Caco-2 (cell line): Measurements from ENCODE around the gene NPB. TPM values are rescaled to one million over a fixed set of nuclear protein-coding genes. Genes with fewer than 3 reads are reported as not detected.

Source experiments
- BruUV-seq: library from RNA; stranded (reverse); fragments of 400-500 nt; replicated peaks from 2 replicates; lab custom pipeline; 2021; lab: Mats Ljungman, UMichigan
- CTCF ChIA-PET: fragments of 300-600 bp; sonication (Branson Sonifier 250); formaldehyde crosslinking; loops from one replicate; lab custom pipeline; 2022; ENCODE audit warnings: antibody characterized with exemption; lab: Charles Lee
- POLR2A ChIA-PET: fragments of 300-600 bp; sonication (Branson Sonifier 250); formaldehyde crosslinking; loops from one replicate; lab custom pipeline; 2022; ENCODE audit warnings: antibody characterized with exemption; lab: Charles Lee
- DNase-seq, 2 experiments: peaks; one replicate each; pipeline versions ENCODE4 v3.0.0 to v3.0.0-alpha.2; 2020 to 2022
- H3K27me3 ChIP-seq: replicated peaks from 2 replicates; pipeline ENCODE4 v1.6.0; 2011; ENCODE audit warnings: low read length; ENCODE audit not compliant: control insufficient read depth, insufficient read depth
- H3K36me3 ChIP-seq: 2 replicates; pipeline ENCODE4 v1.5.1; 2011; ENCODE audit warnings: low read length; ENCODE audit not compliant: control insufficient read depth, insufficient read depth
- H3K4me1 ChIP-seq: fragments of 250-450 bp; sonication (Bioruptor Pico); 2 replicates; pipeline ENCODE4 v1.5.1; 2020; ENCODE audit warnings: mild to moderate bottlenecking
- H3K4me3 ChIP-seq: 2 replicates; pipeline ENCODE4 v1.5.1; 2011; ENCODE audit warnings: low read depth, mild to moderate bottlenecking, control low read depth, low read length
- H3K9me3 ChIP-seq: fragments of 250-450 bp; sonication (Bioruptor Pico); 2 replicates; pipeline ENCODE4 v1.5.1; 2020; ENCODE audit warnings: mild to moderate bottlenecking, moderate library complexity
- H3K27ac Mint-ChIP-seq: one replicate; pipeline ENCODE4 v1.8.0; 2022; ENCODE audit warnings: mixed read lengths; ENCODE audit not compliant: unreplicated experiment
- H3K27me3 Mint-ChIP-seq: one replicate; pipeline ENCODE4 v1.8.0; 2022; ENCODE audit warnings: mixed read lengths; ENCODE audit not compliant: insufficient read depth, unreplicated experiment
- H3K36me3 Mint-ChIP-seq: one replicate; pipeline ENCODE4 v1.8.0; 2022; ENCODE audit warnings: mild to moderate bottlenecking, mixed read lengths; ENCODE audit not compliant: insufficient read depth, unreplicated experiment
- H3K4me1 Mint-ChIP-seq: one replicate; pipeline ENCODE4 v1.8.0; 2022; ENCODE audit warnings: low read depth, mixed read lengths; ENCODE audit not compliant: unreplicated experiment
- H3K4me3 Mint-ChIP-seq: one replicate; pipeline ENCODE4 v1.8.0; 2022; ENCODE audit warnings: mild to moderate bottlenecking, moderate library complexity, mixed read lengths; ENCODE audit not compliant: unreplicated experiment
- H3K9me3 Mint-ChIP-seq: one replicate; pipeline ENCODE4 v1.8.0; 2022; ENCODE audit warnings: mixed read lengths; ENCODE audit not compliant: unreplicated experiment
- CTCF ChIP-seq, 2 experiments: fragments of 200-600 bp in 1 of 2; IDR thresholded peaks; 1 replicate in 1 of 2; 2 replicates in 1 of 2; pipeline versions ENCODE4 v1.5.1 to v1.8.0; 2011 to 2022; ENCODE audit warnings: antibody characterized with exemption in 1 of 2, control low read depth in 1 of 2, inconsistent platforms in 1 of 2, low read depth in 1 of 2, low read length in 1 of 2, mild to moderate bottlenecking in 1 of 2, moderate library complexity in 1 of 2; ENCODE audit not compliant: insufficient read depth in 1 of 2, severe bottlenecking in 1 of 2, unreplicated experiment in 1 of 2
- intact Hi-C: fragments of 100-400 bp; cut with micrococcal nuclease; formaldehyde crosslinking; loops from one replicate; pipeline ENCODE4 v1.10.0; 2022; ENCODE audit not compliant: unreplicated experiment
- total RNA-seq: library from RNA; stranded (reverse); gene quantifications from 2 replicates; pipeline ENCODE4 v1.2.3, GENCODE V29; 2022

Gene NPB
- total RNA-seq, 1 experiment from 2014 or later = 0.68 TPM

- TF ChIP-seq CTCF (IDR thresholded peaks at IDR 0.05; ENCODE audit: insufficient read depth in 1 of 2, low read depth in 1 of 2, low read length in 1 of 2, severe bottlenecking in 1 of 2, unreplicated experiment in 1 of 2) = no peak
- no TSS peak for BruUV-seq
- Mint-ChIP-seq H3K9me3 (no peaks in the 10 kb centered on the region), H3K36me3 (peaks cover 98% of the 10 kb centered on the region), H3K27ac (peak within 1 kb of the TSS; percentile 94), H3K27me3 (no peaks in the 10 kb centered on the region), H3K4me3 (peak within 1 kb of the TSS; percentile 89), H3K4me1 (peaks cover 18% of the 10 kb centered on the region)
- H3K36me3 ChIP-seq = peaks cover 6% of the 10 kb centered on the region
- POLR2A ChIA-PET = interaction anchor here (0.5 to 1.2 kb wide), 7 partner anchors 10 to 493 kb away, joined by 3 to 7 read pairs (median 4); partner anchors contain the start of genes ALYREF, DCXR and MCRIP1
- H3K4me3 ChIP-seq = peak within 1 kb of the TSS; percentile 84
- H3K4me1 ChIP-seq = peaks cover 17% of the 10 kb centered on the region
- intact Hi-C loops = loop anchor here (1.0 kb wide), 2 partner anchors 12 to 27 kb away; partner anchors contain the start of gene MCRIP1
- H3K27me3 ChIP-seq = no peaks in the 10 kb centered on the region
- H3K9me3 ChIP-seq = no peaks in the 10 kb centered on the region
- CTCF ChIA-PET = no interaction called here
- peak in 1 of 2 experiments; percentile 46 for DNase-seq
Measured at GRCh38 chr17:81859906-81860755, 41.9 kb upstream of the NPB start, which contains the start of gene P4HB. Gene P4HB, minus strand, starts transcription at chr17:81860535. Its CDS starts 64 bp downstream, at chr17:81860471.

GRCh38 chr17:81860756-81861568 is 41.1 kb upstream of the NPB start:
- Mint-ChIP-seq H3K4me3 (peak overlapping the region; percentile 89), H3K9me3 (no peaks in the 10 kb centered on the region), H3K36me3 (peaks cover 98% of the 10 kb centered on the region), H3K27me3 (no peaks in the 10 kb centered on the region), H3K27ac (peak overlapping the region; percentile 94), H3K4me1 (peaks cover 18% of the 10 kb centered on the region)
- TSS peak; percentile 47 for BruUV-seq
- intact Hi-C loops = loop anchor here (1.0 kb wide), 2 partner anchors 11 to 28 kb away; partner anchors contain the start of gene MCRIP1
- TF ChIP-seq CTCF (IDR thresholded peaks at IDR 0.05; ENCODE audit: insufficient read depth in 1 of 2, low read depth in 1 of 2, low read length in 1 of 2, severe bottlenecking in 1 of 2, unreplicated experiment in 1 of 2) = no peak
- Histone ChIP-seq H3K9me3 (no peaks in the 10 kb centered on the region), H3K4me3 (peak overlapping the region; percentile 61), H3K4me1 (peaks cover 17% of the 10 kb centered on the region), H3K27me3 (no peaks in the 10 kb centered on the region), H3K36me3 (peaks cover 6% of the 10 kb centered on the region)
- ChIA-PET POLR2A (interaction anchor here (0.5 to 1.2 kb wide), 9 partner anchors 9 to 494 kb away, joined by 3 to 7 read pairs (median 3); partner anchors contain the start of genes ALYREF, DCXR and MCRIP1), CTCF (interaction anchor here (1.1 kb wide), 1 partner anchor 54 kb away, joined by 4 read pairs; no protein-coding TSS in a partner anchor)
- peak; percentile 99 to 100 for DNase-seq
